ENCODE measurements around the gene JAZF1.

JAZF1 gene

GRCh38 chr7:27933671-27934565 lies 246.7 kb downstream of the JAZF1 start:
- no peak for DNase-seq (ENCODE audit: low spot score)
- no peak overlapping the region for H3K18ac ChIP-seq (ENCODE audit: low read length)
- H2AFZ ChIP-seq (ENCODE audit: low read length), result no peak overlapping the region
- no peak overlapping the region for H3K27ac ChIP-seq (replicated peaks; ENCODE audit: low read length)
- H3K4me2 ChIP-seq (ENCODE audit: insufficient read depth, low read length, poor library complexity, severe bottlenecking), result no peak overlapping the region
- no peak overlapping the region for H3K9ac ChIP-seq (ENCODE audit: low read depth, low read length, poor library complexity)
- no peak overlapping the region for H3K4me3 ChIP-seq (ENCODE audit: low read length in 2 of 2)
- H3K36me3 ChIP-seq (replicated peaks in 1 of 2; ENCODE audit: control insufficient read depth in 2 of 2, insufficient read depth in 2 of 2, low read length in 2 of 2), result no peaks in the 10 kb centered on the region
- H3K27me3 ChIP-seq (ENCODE audit: control insufficient read depth in 3 of 3, insufficient read depth in 3 of 3, low read depth in 1 of 3, low read length in 3 of 3), result peaks cover 0 to 21% (median 0%) of the 10 kb centered on the region in 3 experiments
- no peak overlapping the region for H2AK5ac ChIP-seq (ENCODE audit: low read depth, low read length)
- no peak overlapping the region for H3K4ac ChIP-seq (ENCODE audit: low read length)
- H3K23ac ChIP-seq (ENCODE audit: low read depth, low read length, poor library complexity), result no peak overlapping the region
- peaks cover 0 to 4% of the 10 kb centered on the region in 2 donors for H3K4me1 ChIP-seq (ENCODE audit: control insufficient read depth in 2 of 2, insufficient read depth in 1 of 2, low read depth in 1 of 2, low read length in 2 of 2)
- H2BK12ac ChIP-seq (ENCODE audit: low read length), result no peak overlapping the region
- H3K79me1 ChIP-seq (ENCODE audit: low read depth, low read length), result no peaks in the 10 kb centered on the region
- H4K8ac ChIP-seq (ENCODE audit: low read depth, low read length), result no peak overlapping the region
- no peak overlapping the region for H4K91ac ChIP-seq (ENCODE audit: low read depth, low read length, poor library complexity)
- no CpG with 5 or more reads among the region's 3 CpGs for WGBS, 2 donors (ENCODE audit: extremely low coverage in 2 of 2, insufficient read length in 2 of 2, insufficient replicate concordance in 1 of 2)
- no peak overlapping the region for H2BK15ac ChIP-seq (ENCODE audit: low read length)
- no peak overlapping the region for H3K14ac ChIP-seq (ENCODE audit: low read length)
- H2BK5ac ChIP-seq (ENCODE audit: low read length), result no peak overlapping the region
- no peak overlapping the region for H2BK120ac ChIP-seq (ENCODE audit: low read depth, low read length)
- no peaks in the 10 kb centered on the region for H3K9me3 ChIP-seq (replicated peaks in 1 of 2; ENCODE audit: control insufficient read depth in 2 of 2, insufficient read depth in 1 of 2, low read depth in 1 of 2, low read length in 2 of 2)

GRCh38 chr7:27930910-27931476 lies 249.6 kb downstream of the JAZF1 start:
- Histone ChIP-seq H2BK15ac (ENCODE audit: low read length) (no peak overlapping the region), H4K8ac (ENCODE audit: low read depth, low read length) (no peak overlapping the region), H3K4me3 (ENCODE audit: low read length in 2 of 2) (no peak overlapping the region), H3K14ac (ENCODE audit: low read length) (no peak overlapping the region), H2AK5ac (ENCODE audit: low read depth, low read length) (no peak overlapping the region), H3K27ac (replicated peaks; ENCODE audit: low read length) (no peak overlapping the region), H3K4me1 (ENCODE audit: control insufficient read depth in 2 of 2, insufficient read depth in 1 of 2, low read depth in 1 of 2, low read length in 2 of 2) (peaks cover 0 to 4% of the 10 kb centered on the region in 2 donors), H3K4ac (ENCODE audit: low read length) (no peak overlapping the region), H4K91ac (ENCODE audit: low read depth, low read length, poor library complexity) (no peak overlapping the region), H3K79me1 (ENCODE audit: low read depth, low read length) (no peaks in the 10 kb centered on the region), H2BK5ac (ENCODE audit: low read length) (no peak overlapping the region), H3K9me3 (replicated peaks in 1 of 2; ENCODE audit: control insufficient read depth in 2 of 2, insufficient read depth in 1 of 2, low read depth in 1 of 2, low read length in 2 of 2) (no peaks in the 10 kb centered on the region), H2AFZ (ENCODE audit: low read length) (no peak overlapping the region), H2BK120ac (ENCODE audit: low read depth, low read length) (no peak overlapping the region), H2BK12ac (ENCODE audit: low read length) (no peak overlapping the region), H3K4me2 (ENCODE audit: insufficient read depth, low read length, poor library complexity, severe bottlenecking) (no peak overlapping the region), H3K18ac (ENCODE audit: low read length) (no peak overlapping the region), H3K36me3 (replicated peaks in 1 of 2; ENCODE audit: control insufficient read depth in 2 of 2, insufficient read depth in 2 of 2, low read length in 2 of 2) (no peaks in the 10 kb centered on the region), H3K27me3 (ENCODE audit: control insufficient read depth in 3 of 3, insufficient read depth in 3 of 3, low read depth in 1 of 3, low read length in 3 of 3) (peaks cover 0 to 27% (median 0%) of the 10 kb centered on the region in 3 experiments), H3K23ac (ENCODE audit: low read depth, low read length, poor library complexity) (no peak overlapping the region), H3K9ac (ENCODE audit: low read depth, low read length, poor library complexity) (no peak overlapping the region)
- DNase-seq (ENCODE audit: low spot score), result no peak

GRCh38 chr7:27929127-27929526 lies 251.5 kb downstream of the JAZF1 start:
- WGBS, 2 donors (ENCODE audit: extremely low coverage in 2 of 2, insufficient read length in 2 of 2, insufficient replicate concordance in 1 of 2), result no CpG with 5 or more reads among the region's 3 CpGs
- Histone ChIP-seq H4K91ac (ENCODE audit: low read depth, low read length, poor library complexity) (no peak overlapping the region), H2BK12ac (ENCODE audit: low read length) (no peak overlapping the region), H2BK15ac (ENCODE audit: low read length) (no peak overlapping the region), H3K23ac (ENCODE audit: low read depth, low read length, poor library complexity) (no peak overlapping the region), H2BK5ac (ENCODE audit: low read length) (no peak overlapping the region), H3K4ac (ENCODE audit: low read length) (no peak overlapping the region), H3K4me3 (ENCODE audit: low read length in 2 of 2) (no peak overlapping the region), H3K14ac (ENCODE audit: low read length) (no peak overlapping the region), H3K79me1 (ENCODE audit: low read depth, low read length) (no peaks in the 10 kb centered on the region), H3K9ac (ENCODE audit: low read depth, low read length, poor library complexity) (no peak overlapping the region), H3K36me3 (replicated peaks in 1 of 2; ENCODE audit: control insufficient read depth in 2 of 2, insufficient read depth in 2 of 2, low read length in 2 of 2) (no peaks in the 10 kb centered on the region), H3K27ac (replicated peaks; ENCODE audit: low read length) (no peak overlapping the region), H3K4me1 (ENCODE audit: control insufficient read depth in 2 of 2, insufficient read depth in 1 of 2, low read depth in 1 of 2, low read length in 2 of 2) (peaks cover 0 to 4% of the 10 kb centered on the region in 2 donors), H3K18ac (ENCODE audit: low read length) (no peak overlapping the region), H2BK120ac (ENCODE audit: low read depth, low read length) (no peak overlapping the region), H4K8ac (ENCODE audit: low read depth, low read length) (no peak overlapping the region), H3K9me3 (replicated peaks in 1 of 2; ENCODE audit: control insufficient read depth in 2 of 2, insufficient read depth in 1 of 2, low read depth in 1 of 2, low read length in 2 of 2) (no peaks in the 10 kb centered on the region), H3K27me3 (ENCODE audit: control insufficient read depth in 3 of 3, insufficient read depth in 3 of 3, low read depth in 1 of 3, low read length in 3 of 3) (peaks cover 0 to 24% (median 0%) of the 10 kb centered on the region in 3 experiments), H2AK5ac (ENCODE audit: low read depth, low read length) (no peak overlapping the region), H3K4me2 (ENCODE audit: insufficient read depth, low read length, poor library complexity, severe bottlenecking) (no peak overlapping the region), H2AFZ (ENCODE audit: low read length) (no peak overlapping the region)
- DNase-seq (ENCODE audit: low spot score), result no peak

GRCh38 chr7:27928001-27928400 lies 252.6 kb downstream of the JAZF1 start:
- no peak overlapping the region for H3K9ac ChIP-seq (ENCODE audit: low read depth, low read length, poor library complexity)
- H3K27me3 ChIP-seq (ENCODE audit: control insufficient read depth in 3 of 3, insufficient read depth in 3 of 3, low read depth in 1 of 3, low read length in 3 of 3), result peaks cover 0 to 24% (median 0%) of the 10 kb centered on the region in 3 experiments
- no peak overlapping the region for H2AK5ac ChIP-seq (ENCODE audit: low read depth, low read length)
- no peak overlapping the region for H2BK12ac ChIP-seq (ENCODE audit: low read length)
- no peak overlapping the region for H4K8ac ChIP-seq (ENCODE audit: low read depth, low read length)
- no peak overlapping the region for H2BK15ac ChIP-seq (ENCODE audit: low read length)
- no peak overlapping the region for H3K18ac ChIP-seq (ENCODE audit: low read length)
- no peak for DNase-seq (ENCODE audit: low spot score)
- H3K4me1 ChIP-seq (ENCODE audit: control insufficient read depth in 2 of 2, insufficient read depth in 1 of 2, low read depth in 1 of 2, low read length in 2 of 2), result no peaks in the 10 kb centered on the region
- no peaks in the 10 kb centered on the region for H3K9me3 ChIP-seq (replicated peaks in 1 of 2; ENCODE audit: control insufficient read depth in 2 of 2, insufficient read depth in 1 of 2, low read depth in 1 of 2, low read length in 2 of 2)
- H3K27ac ChIP-seq (replicated peaks; ENCODE audit: low read length), result no peak overlapping the region
- no peak overlapping the region for H3K4ac ChIP-seq (ENCODE audit: low read length)
- H2BK120ac ChIP-seq (ENCODE audit: low read depth, low read length), result no peak overlapping the region
- no peak overlapping the region for H2BK5ac ChIP-seq (ENCODE audit: low read length)
- no peaks in the 10 kb centered on the region for H3K36me3 ChIP-seq (replicated peaks in 1 of 2; ENCODE audit: control insufficient read depth in 2 of 2, insufficient read depth in 2 of 2, low read length in 2 of 2)
- no peak overlapping the region for H4K91ac ChIP-seq (ENCODE audit: low read depth, low read length, poor library complexity)
- no peak overlapping the region for H2AFZ ChIP-seq (ENCODE audit: low read length)
- no peak overlapping the region for H3K14ac ChIP-seq (ENCODE audit: low read length)
- H3K79me1 ChIP-seq (ENCODE audit: low read depth, low read length), result no peaks in the 10 kb centered on the region
- H3K23ac ChIP-seq (ENCODE audit: low read depth, low read length, poor library complexity), result no peak overlapping the region
- H3K4me3 ChIP-seq (ENCODE audit: low read length in 2 of 2), result no peak overlapping the region
- no peak overlapping the region for H3K4me2 ChIP-seq (ENCODE audit: insufficient read depth, low read length, poor library complexity, severe bottlenecking)
